NCI-H774 (cell line): Measurements from ENCODE around the gene KCNJ18.
"Not testable (repeated sequence)": the region's sequence is repeated elsewhere in the genome, so short reads cannot be mapped to it uniquely, and the experiment has no call there.

ENCODE experiments used
- DNase-seq: peaks from one replicate; lab custom pipeline; 2025; lab: John Stamatoyannopoulos, UW

Gene KCNJ18

DNA sequence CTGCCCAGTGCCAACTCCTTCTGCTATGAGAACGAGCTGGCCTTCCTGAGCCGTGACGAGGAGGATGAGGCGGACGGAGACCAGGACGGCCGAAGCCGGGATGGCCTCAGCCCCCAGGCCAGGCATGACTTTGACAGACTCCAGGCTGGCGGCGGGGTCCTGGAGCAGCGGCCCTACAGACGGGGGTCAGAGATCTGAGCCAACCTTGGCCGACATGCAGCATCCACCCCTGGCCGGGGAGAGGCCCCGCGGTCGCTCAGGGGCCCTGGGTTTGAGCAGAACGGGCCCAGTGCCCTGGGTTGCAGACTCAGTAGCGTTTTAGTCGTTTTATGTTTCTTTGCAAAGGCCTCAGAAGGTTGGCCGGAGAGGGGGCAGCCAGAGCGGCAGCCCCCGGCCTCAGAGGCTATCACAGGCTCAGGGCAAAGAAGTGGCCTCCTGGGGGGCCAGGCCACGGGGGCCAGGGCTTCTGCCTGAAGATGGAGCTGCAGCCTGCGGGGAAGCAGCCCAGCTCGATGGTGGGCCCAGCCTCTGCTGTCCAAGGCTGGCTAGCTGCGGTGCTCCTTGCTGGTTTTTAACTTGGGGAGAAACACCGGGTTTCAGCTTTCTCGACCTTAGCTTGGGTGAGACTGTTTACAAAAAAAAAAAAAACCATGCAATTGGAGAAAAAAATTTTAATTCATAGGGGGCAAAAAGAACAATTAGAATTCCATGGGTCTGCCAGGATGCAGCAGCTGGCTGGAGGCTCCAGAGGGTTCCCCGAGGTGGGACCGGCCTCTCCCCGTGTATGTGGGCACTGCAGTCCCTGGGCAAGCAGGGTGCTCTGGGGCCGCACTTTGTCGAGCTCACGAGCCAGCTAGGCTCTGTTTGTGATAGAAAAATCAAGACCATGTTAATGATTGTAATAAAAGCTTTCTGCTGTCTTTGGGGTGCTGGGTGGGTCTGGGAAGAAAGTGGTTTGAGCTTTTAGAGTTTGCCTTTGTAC lies 11.9 kb downstream of the KCNJ18 start:
- DNase-seq: not testable (repeated sequence)

DNA sequence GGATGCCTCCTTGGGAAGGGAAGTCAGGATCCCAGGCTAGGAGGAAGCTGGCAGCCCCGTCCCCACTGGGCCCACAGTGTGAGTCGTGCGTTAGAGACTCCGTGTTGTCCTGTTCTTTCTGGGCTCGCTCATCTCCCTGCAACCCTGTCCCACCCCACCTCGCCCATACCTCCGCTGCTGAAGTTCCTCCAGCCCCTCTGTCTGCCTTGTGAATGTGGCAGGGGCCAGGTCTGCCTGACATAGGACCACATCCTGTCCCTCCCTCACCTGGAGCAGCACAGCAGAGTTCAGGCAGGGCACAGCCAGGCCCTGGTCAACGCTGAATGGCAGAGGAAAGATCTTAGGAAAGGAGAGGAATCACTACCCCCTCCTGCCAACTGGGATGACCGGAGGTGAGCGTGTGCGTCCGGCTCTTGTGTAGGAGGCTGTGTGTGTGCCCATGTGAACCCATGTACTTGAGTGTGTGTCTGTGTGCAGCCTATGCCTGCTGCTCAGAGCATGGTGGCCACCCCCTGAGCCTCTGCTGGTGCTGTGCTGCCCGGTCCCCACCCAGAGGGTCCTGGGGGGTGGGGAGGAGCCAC lies 12.8 kb downstream of the KCNJ18 start:
- no peak for DNase-seq

DNA sequence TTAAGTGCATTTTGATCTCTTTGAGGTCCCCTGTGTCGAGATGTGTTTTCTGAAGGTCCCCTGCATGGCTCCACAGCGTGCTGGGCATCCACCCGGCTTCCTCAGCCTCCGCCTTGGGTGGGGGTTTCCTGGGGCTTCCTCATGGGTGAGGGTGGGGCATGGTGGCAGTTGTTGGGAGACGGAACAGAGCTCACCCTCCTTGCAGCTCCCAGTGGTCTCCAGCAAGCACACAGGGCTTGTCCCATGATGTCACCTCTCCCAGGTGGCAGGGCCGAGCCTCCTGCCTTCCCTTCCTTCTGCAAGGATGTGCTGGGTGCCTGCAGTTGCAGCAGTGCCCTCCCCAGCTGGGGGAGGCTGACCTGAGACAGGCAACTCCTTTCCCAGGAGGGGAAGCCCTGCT lies 13.4 kb downstream of the KCNJ18 start:
- DNase-seq: not testable (repeated sequence)

DNA sequence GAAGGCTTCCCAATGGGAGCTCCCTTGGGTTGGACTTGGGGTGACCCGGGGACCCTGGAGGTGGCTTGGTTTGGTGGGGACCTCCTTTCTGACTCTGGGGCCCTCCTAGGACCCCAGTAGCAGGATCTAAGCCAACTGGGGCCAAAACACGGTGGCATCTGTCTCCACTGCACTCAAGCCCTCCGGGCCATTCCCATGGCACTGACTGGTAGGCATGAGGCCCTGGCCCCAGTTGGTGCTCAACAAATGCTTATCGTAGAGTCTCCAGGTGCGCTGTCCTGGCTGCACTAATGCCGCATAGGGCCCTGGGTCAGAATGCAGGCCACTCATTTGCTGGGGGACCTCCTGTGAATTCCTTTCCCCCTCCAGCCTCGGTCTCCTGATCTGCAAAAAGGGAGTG lies 14.2 kb downstream of the KCNJ18 start:
- DNase-seq: not testable (repeated sequence)

DNA sequence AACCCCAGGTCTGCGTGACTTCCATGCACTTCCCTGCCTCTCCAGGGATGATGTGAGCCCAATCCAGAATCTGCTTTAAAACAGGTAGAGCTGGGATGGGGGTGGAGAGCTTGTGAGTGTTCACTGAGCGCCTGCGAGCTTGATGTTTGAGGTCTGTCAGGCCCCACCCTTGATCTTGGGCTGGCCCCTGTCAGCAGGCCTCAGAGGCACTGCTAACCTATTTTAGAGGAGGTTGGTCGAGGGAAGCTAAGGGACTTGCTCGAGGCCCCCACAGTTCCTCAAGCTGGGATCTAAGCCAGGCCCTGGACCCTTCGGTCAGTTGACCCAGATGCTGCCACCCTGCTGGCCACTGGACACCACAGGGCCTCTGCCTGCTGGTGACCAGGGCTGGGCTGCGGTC lies 14.8 kb downstream of the KCNJ18 start:
- DNase-seq: not testable (repeated sequence)

DNA sequence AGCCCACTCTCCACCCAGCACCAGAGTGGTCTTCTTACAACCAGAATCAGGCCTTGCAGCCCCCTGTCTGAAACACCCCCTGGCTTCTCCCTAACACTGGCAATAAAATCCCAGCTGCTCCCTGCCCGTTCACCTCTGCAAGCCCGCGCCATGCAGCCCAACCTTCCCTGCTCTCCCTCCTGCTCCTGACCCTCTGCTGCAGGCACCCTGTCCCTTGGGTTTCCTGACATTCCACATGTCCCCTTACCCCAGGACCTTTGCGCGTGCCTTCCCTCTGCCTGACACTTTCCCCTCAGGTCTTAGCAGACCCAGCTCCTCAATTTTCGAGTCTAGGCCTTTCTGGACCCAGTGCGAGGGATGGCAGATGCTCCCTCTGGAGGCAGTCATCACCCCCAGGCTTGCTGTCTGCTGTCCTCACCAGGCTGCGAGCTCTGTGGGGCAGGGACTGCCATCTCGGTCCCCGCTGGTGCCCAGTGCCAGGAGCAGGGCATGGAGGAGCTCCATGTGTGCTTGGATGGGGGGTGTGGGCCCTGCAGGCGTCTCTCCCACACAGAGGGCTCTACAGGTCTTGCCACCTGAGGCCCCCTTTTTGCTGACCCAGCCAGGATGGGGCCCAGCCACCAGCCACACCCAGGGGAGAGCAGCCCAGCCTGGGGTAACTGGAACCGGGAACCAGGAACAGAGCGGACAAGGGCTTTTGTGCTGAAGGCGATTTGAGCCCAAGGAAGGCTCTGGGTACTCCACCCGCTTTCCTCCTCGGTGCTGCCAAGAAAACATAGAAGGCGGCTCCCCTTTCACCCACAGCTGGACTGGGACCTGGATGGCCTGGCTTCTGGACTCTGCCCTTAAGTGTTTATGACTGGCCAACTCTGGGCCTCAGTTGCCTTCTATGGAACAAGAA lies 15.6 kb downstream of the KCNJ18 start:
- DNase-seq: not testable (repeated sequence)

DNA sequence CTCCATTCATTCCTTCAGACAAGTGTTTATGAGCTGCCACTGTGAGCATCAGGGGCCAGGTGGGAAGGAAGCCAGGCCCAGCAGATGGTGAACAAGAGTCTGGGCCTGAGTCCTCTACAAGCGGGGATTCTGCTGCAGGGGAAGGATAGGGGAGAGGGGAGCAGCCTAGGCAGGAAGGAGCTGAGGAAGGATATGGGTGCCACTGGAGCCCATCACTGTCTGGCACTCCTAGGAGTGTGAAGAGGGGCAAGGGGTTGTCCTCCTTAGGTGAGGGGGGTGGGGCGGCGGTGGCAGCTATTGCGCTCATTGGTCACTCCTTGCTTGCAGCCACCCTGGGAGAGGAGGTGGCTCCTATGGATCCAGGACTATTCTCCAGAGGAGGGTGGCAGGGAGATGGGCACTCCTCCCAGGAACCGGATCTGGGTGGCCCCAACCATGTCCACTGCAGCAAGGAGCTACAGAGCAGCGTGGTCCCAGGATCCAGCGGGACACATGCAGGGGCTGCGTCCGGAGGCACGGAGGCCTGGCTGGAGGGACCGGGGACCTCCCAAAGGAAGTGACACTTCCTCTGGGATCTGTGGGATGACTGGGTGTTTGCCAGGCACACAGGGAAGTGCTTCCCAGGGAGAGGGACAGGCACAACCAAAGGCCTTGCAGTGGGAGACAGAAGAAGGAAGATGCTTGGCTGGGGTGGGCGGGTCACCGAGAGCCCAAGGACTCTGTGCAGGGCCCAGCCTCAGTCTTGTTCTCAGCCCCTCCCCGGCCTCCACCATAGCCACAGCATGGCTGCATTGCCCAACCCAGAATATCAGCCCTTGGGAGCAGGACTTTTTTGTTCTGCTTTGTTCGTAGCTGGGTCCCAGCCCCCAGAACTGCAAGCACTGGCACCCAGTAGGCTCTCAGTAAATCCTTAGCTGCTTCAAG lies 16.6 kb downstream of the KCNJ18 start:
- not testable (repeated sequence) for DNase-seq

DNA sequence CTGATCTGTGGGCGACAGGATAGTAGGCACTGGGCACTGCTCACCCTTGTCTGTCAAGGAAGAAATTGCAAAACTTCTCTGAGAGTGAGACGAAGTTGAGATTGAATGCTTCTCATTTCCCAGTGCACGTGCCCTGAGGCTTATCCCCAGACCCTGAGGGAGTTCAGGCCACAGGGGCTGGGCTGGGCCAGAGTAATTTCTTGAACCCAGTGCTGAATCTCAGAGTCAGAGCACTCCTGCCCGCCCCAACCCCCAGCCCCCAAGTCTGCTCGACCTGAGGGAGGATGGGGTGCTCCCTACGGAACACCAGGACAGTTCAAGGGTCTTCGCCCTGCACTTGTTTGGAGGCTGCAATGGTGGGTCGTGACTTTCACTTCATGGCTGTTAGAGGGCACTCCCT lies 17.7 kb downstream of the KCNJ18 start:
- DNase-seq: not testable (repeated sequence)

DNA sequence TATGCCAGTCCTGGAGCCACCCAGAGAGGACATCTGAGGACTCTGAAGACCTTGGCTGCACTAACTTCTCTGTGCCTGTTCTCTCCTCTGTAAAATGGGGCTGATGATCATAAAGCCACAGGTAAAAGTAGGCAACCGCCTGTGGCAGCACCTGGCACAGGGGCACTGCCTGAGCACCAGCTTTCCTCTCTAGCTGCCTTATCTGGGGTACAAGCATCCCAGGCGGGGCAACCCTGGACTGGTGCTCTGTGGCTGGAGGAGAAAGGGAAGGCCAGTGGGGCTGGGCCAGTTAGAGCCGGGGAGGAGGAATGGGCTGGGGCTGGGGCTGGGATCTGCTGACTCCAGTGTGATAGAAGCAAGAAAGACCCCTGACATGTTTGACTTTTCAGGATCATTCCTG lies 18.2 kb downstream of the KCNJ18 start:
- not testable (repeated sequence) for DNase-seq

DNA sequence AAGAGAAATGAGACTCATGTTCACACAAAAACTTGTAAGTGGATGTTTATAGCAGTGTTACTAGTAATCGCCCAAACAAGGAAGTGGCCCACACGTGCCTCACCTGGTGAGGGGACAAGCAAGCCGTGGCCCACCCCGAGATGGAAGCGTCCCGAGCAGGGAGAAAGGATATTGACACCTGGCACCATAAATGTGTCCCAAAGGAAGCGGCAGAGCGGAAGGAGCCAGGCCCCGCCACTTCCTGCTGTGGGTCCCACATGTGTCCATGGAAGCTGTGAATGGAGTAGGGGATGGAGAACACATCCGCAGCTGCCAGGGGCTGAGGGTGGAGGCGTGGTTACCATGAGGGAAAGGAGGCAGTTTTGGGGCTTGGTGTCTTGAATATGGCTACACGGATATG lies 18.9 kb downstream of the KCNJ18 start:
- DNase-seq: no peak

DNA sequence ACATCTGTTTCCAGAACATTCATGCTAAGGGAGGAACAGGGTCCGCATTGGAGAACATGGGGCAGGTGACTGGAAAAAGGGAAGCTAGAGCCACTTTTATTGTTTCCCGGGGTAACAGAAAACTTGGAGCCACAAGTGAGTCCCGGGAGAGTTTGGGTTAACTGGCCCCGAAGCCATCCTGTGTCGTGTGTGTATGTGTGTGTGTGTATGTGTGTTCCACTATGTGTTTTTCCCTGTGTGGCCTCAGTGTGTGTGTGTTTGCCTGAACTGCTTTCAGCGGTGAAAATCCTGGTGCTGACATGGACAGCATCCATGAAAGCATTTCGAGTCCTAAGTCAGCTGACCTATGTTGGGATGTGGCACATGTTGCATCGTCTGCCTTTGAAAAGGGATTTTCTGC lies 20.7 kb downstream of the KCNJ18 start:
- DNase-seq: not testable (repeated sequence)

DNA sequence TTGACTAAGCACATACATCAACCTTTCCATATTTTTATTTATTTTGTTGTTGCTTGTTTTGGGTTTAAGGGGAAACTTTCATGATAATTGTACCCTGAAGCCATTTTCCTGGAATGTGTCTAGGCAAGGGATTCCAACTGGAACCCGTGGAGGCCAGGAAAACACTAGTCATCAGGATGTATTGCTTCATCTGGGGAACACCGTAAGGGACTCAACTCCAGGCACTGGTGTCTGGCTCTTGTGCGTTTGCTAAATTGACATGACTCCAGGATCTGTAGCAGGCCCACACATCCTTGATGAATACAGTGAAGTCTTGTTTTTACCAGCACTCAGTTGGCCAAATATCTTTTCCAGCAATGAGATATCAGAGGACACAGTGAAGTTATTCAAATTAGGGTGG lies 21.3 kb downstream of the KCNJ18 start:
- not testable (repeated sequence) for DNase-seq

DNA sequence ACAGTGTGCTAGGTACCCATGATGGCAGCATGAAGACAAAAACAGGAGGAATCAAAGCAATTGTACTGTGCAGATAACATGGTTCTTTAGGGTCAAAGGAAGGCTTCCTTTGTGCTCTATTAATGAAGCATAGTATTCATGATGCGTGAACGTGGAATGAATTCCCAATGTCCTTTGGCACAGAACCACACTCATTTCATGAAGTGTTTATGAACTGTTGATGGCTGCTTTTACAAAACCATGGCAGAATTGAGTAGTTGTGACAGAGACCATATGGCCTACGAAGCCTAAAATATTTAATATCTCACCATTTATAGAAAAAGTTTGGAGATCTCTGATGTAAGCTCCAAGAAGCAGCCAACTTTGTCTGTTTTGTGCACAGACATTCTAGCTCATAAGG lies 22.4 kb downstream of the KCNJ18 start:
- DNase-seq: not testable (repeated sequence)

DNA sequence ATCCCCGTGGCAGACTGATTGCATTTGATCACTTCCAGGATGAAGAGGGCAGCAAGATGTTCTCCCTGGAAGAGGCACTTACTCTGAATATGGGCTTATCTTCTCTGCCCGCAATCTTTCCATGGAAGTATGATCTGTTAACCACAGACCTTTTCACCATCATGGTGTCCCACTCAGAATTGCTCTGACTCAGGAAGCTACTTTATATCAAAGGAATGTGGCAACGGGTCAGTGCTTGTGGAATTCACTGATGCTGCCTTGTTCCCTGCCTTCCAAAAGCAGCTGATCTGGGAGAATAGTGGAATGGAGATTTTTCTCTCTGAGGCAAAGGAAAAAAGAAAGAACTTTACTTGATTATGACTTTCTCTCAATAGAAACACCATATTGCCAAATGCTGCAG lies 23.6 kb downstream of the KCNJ18 start:
- not testable (repeated sequence) for DNase-seq

DNA sequence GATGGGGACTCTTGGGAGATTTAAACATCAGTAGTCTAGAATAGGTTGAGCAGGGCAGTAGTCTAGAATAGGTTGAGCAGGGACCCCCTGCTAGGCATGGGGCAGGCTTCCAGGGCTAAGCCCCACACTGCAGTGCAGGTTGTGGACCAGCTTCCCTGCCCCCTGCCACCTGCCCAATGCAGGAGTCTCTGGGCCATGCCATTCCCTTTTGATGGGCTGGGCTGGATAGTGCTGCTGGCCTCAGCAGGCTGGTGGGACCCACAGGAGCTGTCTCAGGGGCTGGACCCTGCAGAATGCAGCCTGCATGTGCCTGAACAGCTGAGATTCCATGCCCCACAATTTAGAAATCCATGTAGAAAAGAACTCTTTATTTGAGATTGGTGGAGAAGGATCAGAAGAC lies 26.6 kb downstream of the KCNJ18 start:
- DNase-seq: not testable (repeated sequence)

DNA sequence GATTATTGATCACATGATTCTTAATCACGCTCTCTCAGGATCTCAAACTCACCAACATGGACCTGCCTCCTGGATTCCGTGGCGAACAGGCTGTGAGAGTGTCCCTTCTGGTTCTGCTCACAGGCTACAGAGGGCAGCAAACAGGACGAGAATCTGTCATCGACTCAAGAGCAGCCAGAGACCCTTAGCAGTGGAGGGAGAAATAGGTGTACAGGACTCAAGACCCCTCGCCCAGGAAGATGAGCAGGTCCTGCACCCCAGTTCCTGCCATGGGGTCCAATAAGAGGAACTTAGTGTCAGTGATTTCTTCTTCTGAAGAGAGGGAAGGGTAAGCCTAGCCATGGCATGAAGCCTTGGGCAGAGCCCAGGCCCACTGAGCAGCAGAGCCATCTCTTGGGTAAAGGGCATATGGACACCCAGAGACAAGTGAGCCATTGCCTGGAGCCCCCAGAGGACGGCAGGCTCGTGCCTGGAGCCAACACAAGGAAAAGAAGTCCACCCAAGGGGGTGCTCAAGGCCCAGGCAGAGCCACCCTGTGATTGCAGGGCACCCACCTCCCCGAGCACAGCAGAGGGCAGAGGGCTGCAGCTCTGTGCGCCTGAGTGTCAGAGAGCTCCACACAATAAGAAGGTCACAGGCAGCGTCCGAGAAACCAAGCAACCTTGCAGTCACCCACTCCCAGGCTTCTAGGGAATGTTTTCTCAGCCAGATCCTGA lies 27.3 kb downstream of the KCNJ18 start:
- not testable (repeated sequence) for DNase-seq

DNA sequence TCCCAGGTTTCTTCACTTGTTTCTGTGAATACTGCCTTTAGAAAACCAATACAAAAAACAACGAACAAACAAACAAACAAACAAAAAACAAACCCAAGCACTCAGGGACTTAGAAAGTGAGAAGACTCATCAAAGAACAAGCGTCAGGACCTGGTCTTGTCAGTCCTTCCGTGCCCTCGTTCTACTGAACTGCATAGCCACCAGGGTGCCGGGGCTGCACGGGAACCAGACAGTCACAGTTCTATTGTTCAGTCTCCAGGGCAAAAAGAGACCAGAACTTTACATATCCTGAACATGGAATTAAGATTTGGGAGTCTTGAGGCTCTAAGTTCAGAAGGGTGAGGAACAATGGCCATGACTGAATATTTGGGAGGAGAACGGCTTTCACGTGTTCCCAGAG lies 28.2 kb downstream of the KCNJ18 start:
- DNase-seq: not testable (repeated sequence)

DNA sequence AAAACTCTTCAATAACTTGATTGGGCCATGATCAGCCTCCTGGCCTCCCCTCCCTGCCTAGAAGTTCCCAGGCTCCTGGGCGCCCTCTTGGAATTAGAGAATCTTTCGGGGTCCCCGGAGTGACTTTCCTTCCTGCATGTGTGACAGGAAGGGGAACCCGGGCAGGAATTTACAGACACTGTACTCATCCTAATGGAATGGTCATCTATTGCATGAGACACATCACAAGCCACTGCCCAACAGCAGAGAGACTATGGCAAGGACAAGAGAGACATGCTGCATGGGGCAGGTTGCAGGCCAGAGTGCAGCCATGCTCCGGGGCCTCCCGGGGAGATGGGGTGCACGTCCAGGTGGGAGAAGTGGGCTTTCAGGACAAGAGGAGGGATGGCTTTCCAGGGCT lies 29.9 kb downstream of the KCNJ18 start:
- DNase-seq: not testable (repeated sequence)

DNA sequence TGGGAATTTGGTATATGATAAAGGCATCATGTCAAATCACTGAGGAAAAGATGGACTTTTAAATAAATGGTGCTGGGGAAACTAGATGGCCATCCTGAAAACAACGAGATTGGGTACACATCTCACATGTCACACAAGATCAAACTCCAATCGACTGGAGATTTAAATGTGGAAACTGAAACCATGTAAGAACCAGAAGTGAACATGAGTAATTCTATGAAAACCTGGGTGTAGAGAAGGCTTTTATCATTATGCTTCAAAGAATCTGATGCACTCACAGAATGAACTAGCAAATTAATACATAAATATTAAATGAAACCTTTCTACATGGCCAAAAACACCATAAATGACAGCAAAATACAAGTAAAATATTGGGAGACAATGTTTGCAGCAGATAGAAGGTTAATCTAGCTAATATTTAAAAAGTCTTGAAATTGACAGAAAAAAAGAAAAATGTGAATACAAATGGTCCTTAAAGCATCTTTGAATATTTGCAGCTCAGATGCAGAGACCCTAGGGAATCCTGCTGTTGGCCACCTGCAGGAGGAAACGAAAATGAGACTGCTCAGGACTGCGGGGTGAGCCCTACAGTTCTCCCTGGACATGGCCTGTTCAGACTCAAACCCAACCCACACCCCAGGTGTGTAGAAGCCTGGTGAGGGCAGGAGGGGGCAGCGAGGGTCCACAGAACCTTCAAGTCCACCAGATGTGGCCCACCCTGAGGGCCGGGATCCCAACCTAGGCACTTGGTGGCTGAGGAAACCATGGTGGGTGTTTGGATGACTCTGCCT lies 32.1 kb downstream of the KCNJ18 start:
- DNase-seq: not testable (repeated sequence)

DNA sequence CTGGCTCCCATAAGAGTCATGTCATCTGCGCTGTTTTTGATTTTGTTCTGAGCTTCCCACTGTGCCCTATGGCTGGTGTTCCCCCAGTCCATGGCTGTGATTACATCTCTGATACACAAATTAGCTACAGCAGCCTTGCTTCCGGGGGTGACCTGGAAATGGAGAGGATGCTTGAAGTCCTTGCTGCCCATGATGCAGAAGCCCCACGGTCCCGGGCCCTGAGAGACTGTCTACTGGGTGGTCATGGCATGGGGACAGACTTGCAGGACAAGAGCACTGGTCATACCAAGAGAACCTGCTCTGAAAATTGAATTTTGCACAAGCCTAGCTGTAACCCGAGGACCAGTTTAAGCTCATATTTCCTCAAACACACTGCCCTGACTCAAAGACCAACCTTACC lies 38.8 kb downstream of the KCNJ18 start:
- not testable (repeated sequence) for DNase-seq
